Activated naive CD4-positive, alpha-beta T cell treated with anti-CD3 and anti-CD28 coated beads, Interleukin-2, amount 50 U/mL, for 72 hours (primary cell): ENCODE data around the gene FOXP3. TPM values are rescaled to one million over a fixed set of nuclear protein-coding genes. Genes with fewer than 3 reads are reported as not detected.
A peak's percentile ranks its signal among the peaks of the same experiment; 100 is the strongest.

Experiments
- ATAC-seq, 2 donors: fragments of 150-1000 bp; cut with Tn5 transposase; 2 replicates each; pipeline ENCODE4 v1.10.0; 2021; ENCODE audit warnings: mild to moderate bottlenecking in 2 of 2, moderate library complexity in 2 of 2
- DNase-seq, 2 donors: peaks; one replicate each; pipeline ENCODE4 v3.0.0; 2021 to 2022; ENCODE audit warnings: low spot score in 2 of 2
- H3K27ac Mint-ChIP-seq, 2 donors: one replicate each; pipeline ENCODE4 v1.8.0; 2022; ENCODE audit warnings: mild to moderate bottlenecking in 2 of 2, mixed read lengths in 2 of 2
- H3K36me3 Mint-ChIP-seq, 2 donors: one replicate each; pipeline ENCODE4 v1.8.0; 2022; ENCODE audit warnings: mixed read lengths in 2 of 2
- H3K9me3 Mint-ChIP-seq, 2 donors: one replicate each; pipeline ENCODE4 v1.8.0; 2022; ENCODE audit warnings: mixed read lengths in 2 of 2
- total RNA-seq, 2 donors: library from RNA; stranded (reverse); gene quantifications; one replicate each; pipeline ENCODE4 v1.2.3, GENCODE V29; 2022

FOXP3 gene
- total RNA-seq, 2 donors from 2014 or later, result 5.4 to 24.3 TPM

DNA sequence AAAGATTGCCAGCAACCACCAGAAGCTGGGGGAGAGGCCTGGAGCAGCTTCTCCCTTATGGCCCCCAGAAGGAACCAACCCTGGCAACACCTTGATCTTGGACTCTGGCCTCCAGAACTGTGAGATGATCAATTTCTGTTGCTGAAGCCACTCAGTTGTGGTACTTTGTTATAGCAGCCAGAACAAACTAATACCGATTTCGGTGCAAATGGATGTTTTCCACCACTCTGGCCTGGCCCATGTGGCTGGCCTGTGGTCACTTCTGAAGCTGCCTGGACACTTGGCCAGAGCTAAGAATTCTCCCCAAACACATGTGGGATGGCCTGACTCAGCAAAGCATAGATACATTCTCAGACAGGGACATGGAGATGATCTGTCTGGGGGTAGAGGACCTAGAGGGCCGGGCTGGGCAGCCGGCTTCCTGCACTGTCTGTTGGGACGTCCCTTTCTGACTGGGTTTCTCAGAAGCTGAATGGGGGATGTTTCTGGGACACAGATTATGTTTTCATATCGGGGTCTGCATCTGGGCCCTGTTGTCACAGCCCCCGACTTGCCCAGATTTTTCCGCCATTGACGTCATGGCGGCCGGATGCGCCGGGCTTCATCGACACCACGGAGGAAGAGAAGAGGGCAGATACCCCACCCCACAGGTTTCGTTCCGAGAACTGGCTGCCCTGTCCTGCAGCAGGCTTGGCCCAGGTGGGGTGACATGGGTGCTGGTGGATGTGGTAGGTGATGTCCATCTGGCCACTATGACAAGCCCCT is 4.1 kb downstream of the FOXP3 start:
- H3K27ac Mint-ChIP-seq, result peak overlapping the region in 1 of 2 donors; percentile 19
- DNase-seq (no peak), ATAC-seq (no peak)
- H3K9me3 Mint-ChIP-seq, result no peaks in the 10 kb centered on the region
- H3K36me3 Mint-ChIP-seq, result no peaks in the 10 kb centered on the region

DNA sequence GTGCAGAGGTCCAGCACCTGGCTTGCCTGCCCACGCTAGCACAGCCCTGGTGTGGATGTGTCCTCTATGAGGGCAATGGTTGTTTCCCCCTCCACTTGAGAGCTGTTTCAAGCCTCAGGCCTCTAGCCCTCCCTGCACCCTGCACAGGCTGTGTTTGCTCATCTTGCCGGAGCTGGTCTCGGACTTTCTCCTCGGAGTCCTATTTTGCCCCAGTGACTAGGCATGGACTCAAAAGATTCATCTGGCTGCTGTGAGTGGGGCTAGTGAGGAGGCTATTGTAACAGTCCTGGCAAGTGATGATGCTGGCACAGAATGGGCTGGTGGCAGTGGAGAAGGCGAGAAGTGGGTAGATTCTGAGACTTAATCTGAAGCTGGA is 5.8 kb downstream of the FOXP3 start:
- DNase-seq (no peak), ATAC-seq (no peak)
- no peaks in the 10 kb centered on the region for H3K36me3 Mint-ChIP-seq
- peak overlapping the region; percentile 7 to 19 for H3K27ac Mint-ChIP-seq
- H3K9me3 Mint-ChIP-seq, result no peaks in the 10 kb centered on the region

GRCh38 chrX:49257846-49258748 is 6.4 kb downstream of the FOXP3 start:
- DNase-seq (no peak), ATAC-seq (peak in 1 of 2 donors; percentile 64)
- H3K9me3 Mint-ChIP-seq, result no peaks in the 10 kb centered on the region
- peak overlapping the region in 1 of 2 donors; percentile 69 for H3K27ac Mint-ChIP-seq
- no peaks in the 10 kb centered on the region for H3K36me3 Mint-ChIP-seq

DNA sequence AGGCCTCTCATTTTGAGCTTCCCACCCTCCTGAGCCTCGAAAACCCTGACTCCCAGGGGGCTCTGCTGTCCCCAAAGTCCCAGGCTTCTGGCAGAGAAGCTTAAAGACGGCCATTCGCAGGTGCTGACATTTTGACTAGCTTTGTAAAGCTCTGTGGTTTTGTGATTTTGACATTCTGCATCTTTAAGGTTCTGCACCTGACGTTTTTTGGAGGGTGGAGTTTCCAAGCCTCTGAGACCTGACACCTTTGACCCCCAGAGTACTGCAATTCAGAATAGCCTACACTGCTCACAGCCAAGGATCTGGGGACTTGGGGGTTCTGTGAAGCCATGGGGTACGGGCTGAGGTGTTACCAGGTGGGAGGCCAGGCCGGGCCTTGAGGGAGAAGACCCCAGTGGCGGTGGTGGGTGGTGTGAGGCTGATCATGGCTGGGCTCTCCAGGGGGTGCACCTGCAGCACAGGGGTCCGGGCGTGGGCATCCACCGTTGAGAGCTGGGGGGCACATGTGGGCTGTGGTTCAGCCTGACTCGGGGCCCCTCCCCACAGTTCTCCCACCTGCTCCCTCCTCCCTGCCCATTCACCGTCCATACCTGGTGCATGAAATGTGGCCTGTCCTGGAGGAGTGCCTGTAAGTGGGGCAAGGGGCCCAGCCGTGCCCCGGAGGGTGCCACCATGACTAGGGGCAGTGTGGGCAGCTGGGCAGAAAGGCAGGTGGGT is 7.3 kb downstream of the FOXP3 start:
- ATAC-seq (peak in 1 of 2 donors; percentile 34), DNase-seq (no peak)
- Mint-ChIP-seq H3K27ac (peak overlapping the region in 1 of 2 donors; percentile 69), H3K9me3 (no peaks in the 10 kb centered on the region), H3K36me3 (no peaks in the 10 kb centered on the region)

DNA sequence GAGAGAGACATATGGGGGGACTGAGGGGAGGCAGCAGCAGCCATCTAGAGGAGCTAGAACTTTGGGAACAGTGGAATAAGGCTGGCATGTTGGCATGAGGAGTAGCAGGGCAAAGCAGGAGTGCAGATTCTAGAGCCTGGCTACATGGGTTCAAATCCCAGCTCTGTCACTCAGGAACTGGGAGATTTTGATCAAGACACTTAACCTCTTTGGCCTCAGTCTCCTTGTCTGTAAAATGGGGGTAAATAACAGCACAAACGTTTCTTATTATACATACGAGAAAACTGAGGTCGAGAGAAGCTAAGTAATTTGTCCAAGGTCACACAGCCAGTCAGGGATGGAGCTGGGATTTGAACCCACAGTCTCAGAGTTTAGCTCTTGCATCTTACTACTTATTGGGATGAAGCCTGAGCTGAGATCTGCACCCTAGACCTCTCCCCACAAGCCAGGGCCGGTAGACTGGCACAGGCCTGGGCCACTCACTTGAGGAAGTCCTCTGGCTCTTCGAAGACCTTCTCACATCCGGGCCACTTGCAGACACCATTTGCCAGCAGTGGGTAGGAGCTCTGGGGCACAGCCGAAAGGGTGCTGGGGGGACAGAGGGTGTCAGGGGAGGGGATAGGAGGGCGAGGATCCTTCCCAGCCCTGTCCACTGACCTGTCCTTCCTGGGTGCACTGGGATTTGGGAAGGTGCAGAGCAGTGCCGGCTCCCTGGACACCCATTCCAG is 8.1 kb downstream of the FOXP3 start:
- no peaks in the 10 kb centered on the region for H3K9me3 Mint-ChIP-seq
- peak overlapping the region; percentile 14 to 69 for H3K27ac Mint-ChIP-seq
- DNase-seq (no peak), ATAC-seq (no peak)
- H3K36me3 Mint-ChIP-seq, result no peaks in the 10 kb centered on the region

DNA sequence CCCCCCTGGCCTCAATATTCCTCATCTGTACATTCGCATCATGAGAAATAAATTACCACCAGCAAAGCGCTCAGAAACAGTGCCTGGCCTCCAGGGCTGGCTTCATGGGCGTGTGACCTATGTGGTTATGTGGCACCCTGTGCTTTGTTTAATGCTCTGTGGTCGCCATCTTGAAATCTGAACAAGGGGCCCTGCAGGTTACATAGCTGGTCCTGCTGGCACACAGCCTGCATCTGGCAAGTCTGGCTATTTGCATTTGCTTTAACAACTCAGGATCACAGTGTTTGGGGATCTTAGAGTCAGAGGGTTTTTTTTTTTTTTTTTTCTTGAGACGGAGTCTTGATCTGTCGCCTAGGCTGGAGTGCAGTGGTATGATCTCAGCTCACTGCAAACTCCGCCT is 9.9 kb downstream of the FOXP3 start:
- no peak for DNase-seq
- no peak overlapping the region for H3K27ac Mint-ChIP-seq

GRCh38 chrX:49251325-49251724 is 13.2 kb downstream of the FOXP3 start:
- ATAC-seq, result no peak
- no peaks in the 10 kb centered on the region for H3K9me3 Mint-ChIP-seq
- no peak for DNase-seq
- H3K27ac Mint-ChIP-seq, result no peak overlapping the region
- H3K36me3 Mint-ChIP-seq, result no peaks in the 10 kb centered on the region

More for the DNA sequence above, 9.9 kb downstream of the FOXP3 start:
- Mint-ChIP-seq H3K36me3 (no peaks in the 10 kb centered on the region), H3K9me3 (no peaks in the 10 kb centered on the region)
- ATAC-seq, result no peak

- Mint-ChIP-seq H3K9me3 (no peaks in the 10 kb centered on the region), H3K36me3 (no peaks in the 10 kb centered on the region), H3K27ac (peak overlapping the region in 1 of 2 donors; percentile 94)
- DNase-seq (no peak), ATAC-seq (peak in 1 of 2 donors; percentile 29)
Observed at GRCh38 chrX:49250578-49250977, 13.9 kb downstream of the FOXP3 start.

DNA sequence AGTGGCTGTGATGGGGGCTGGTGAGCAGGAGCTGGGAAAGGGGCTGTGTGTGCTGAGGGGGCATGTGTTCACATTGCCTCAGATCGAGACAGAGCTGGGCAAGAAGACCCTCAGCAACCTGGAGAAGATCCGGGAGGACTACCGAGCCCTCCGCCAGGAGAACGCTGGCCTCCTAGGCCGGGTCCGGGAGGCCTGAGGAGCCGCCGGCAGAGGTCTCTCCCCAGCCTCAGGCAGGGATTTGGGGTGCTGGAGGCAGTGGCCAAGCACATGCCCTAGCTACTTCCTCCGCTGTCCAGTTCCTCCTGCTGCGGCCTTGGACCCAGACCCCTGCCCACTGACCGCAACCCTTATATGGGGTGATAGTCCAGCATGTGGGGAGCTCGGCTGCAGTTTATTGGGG is 14.4 kb downstream of the FOXP3 start:
- H3K36me3 Mint-ChIP-seq, result no peaks in the 10 kb centered on the region
- no peaks in the 10 kb centered on the region for H3K9me3 Mint-ChIP-seq
- DNase-seq (no peak), ATAC-seq (no peak)
- H3K27ac Mint-ChIP-seq, result no peak overlapping the region

- Mint-ChIP-seq H3K27ac (no peak overlapping the region), H3K36me3 (no peaks in the 10 kb centered on the region), H3K9me3 (no peaks in the 10 kb centered on the region)
- DNase-seq, result no peak
- ATAC-seq, result peak in 1 of 2 donors; percentile 10
Observed at GRCh38 chrX:49249616-49250015, 14.9 kb downstream of the FOXP3 start.

DNA sequence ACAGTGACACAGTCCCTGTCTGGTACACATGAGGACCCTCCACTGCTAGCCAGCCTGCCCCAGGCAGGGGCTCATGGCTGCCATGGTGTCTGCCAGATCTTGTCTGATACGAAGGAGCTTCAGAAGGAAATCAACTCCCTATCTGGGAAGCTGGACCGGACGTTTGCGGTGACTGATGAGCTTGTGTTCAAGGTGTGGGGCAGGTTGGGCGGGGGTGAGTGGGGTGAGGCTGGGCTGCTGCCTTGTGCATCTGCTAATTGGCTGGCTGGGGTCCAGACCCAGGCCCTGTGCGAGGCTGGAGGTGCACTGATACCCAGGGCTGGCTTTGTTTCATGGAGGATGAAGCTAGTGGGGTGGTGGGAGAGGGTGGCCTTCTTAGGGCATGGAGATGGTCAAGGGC is 15.4 kb downstream of the FOXP3 start:
- Mint-ChIP-seq H3K9me3 (no peaks in the 10 kb centered on the region), H3K27ac (peak overlapping the region in 1 of 2 donors; percentile 79), H3K36me3 (no peaks in the 10 kb centered on the region)
- ATAC-seq (no peak), DNase-seq (no peak)

DNA sequence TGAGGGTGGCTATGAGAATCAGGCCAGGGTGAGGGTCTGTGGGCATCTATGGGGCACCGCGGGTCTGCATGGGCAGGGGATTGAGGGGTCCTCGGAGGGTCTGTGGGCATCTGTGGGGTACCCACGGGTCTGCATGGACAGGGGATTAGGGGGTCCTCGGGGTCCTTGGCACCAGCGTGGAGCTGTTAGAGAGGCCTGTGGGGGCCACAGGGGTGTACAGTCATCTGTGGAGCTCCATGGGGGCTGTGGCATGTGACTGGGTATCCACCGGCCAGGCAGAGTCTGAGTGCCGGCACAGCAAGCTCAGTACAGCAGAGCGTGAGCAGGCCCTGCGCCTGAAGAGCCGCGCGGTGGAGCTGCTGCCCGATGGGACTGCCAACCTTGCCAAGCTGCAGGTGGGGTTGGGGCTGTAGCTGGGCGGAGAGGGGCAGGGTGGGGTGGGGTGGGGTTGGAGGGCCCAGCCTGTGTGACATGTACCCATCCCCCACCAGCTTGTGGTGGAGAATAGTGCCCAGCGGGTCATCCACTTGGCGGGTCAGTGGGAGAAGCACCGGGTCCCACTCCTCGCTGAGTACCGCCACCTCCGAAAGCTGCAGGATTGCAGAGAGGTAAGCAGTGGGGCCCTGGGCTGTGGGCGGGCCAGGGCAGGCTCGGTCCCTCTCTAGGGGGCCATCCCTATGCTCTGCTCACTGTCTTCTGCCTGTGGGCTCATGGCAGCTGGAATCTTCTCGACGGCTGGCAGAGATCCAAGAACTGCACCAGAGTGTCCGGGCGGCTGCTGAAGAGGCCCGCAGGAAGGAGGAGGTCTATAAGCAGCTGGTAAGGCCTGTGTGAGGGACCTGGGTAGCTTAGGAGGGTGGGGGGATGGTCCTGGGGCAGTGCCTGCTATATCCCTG is 16.3 kb downstream of the FOXP3 start:
- Mint-ChIP-seq H3K27ac (peak overlapping the region in 1 of 2 donors; percentile 50), H3K9me3 (no peaks in the 10 kb centered on the region), H3K36me3 (no peaks in the 10 kb centered on the region)
- ATAC-seq (no peak), DNase-seq (no peak)

DNA sequence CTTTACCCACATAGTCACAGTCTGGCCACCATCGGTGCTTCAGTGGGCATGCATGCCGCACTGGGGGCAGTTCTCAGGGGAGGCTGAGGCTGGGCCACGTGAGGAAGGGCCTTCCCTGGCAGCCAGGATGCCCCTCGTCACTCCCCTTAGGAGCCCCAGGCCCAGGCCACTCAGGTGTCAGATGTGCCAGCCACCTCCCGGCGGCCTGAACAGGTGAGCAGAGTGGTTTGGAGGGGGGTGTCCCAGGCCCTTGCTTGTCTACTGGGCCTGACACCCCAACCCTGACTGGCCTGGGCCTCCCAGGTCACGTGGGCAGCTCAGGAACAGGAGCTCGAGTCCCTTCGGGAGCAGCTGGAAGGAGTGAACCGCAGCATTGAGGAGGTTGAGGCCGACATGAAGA is 17.2 kb downstream of the FOXP3 start:
- Mint-ChIP-seq H3K27ac (peak overlapping the region in 1 of 2 donors; percentile 81), H3K9me3 (no peaks in the 10 kb centered on the region), H3K36me3 (no peaks in the 10 kb centered on the region)
- DNase-seq, result no peak
- no peak for ATAC-seq

DNA sequence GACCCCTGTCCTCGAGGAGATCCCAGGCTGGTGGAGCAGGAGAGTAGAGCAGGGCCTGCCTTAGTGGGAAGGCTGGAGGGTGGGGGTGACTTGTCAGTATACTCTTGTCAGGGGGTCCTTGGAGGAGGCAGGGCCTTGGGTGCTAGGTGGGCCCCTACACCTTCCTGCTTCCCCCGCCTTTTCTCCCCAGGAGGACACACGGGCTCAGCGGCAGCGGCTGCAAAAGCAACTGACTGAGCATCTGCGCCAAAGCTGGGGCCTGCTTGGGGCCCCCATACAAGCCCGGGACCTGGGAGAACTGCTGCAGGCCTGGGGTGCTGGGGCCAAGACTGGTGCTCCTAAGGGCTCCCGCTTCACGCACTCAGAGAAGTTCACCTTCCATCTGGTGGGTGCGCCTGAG is 18.0 kb downstream of the FOXP3 start:
- no peaks in the 10 kb centered on the region for H3K36me3 Mint-ChIP-seq
- no peak for DNase-seq
- no peak for ATAC-seq
- no peaks in the 10 kb centered on the region for H3K9me3 Mint-ChIP-seq
- peak overlapping the region in 1 of 2 donors; percentile 70 for H3K27ac Mint-ChIP-seq

GRCh38 chrX:49244207-49244606 is 20.3 kb downstream of the FOXP3 start:
- no peak for ATAC-seq
- Mint-ChIP-seq H3K36me3 (no peaks in the 10 kb centered on the region), H3K27ac (peak overlapping the region; percentile 60 to 63), H3K9me3 (no peaks in the 10 kb centered on the region)
- DNase-seq, result no peak
